Ascending aorta (tissue), 2 donors: ENCODE data around the gene SSBP1. TPM values are rescaled to one million over a fixed set of nuclear protein-coding genes. Genes with fewer than 3 reads are reported as not detected.

Experiments used
- DNase-seq, 2 donors: peaks; one replicate each; pipeline ENCODE4 v3.0.0-alpha.2; 2019; ENCODE audit warnings: low spot score in 2 of 2
- H3K27ac ChIP-seq, 2 donors: fragments of 200-600 bp; sonication (generic); one replicate each; pipeline ENCODE4 v1.5.1; 2016 to 2017; ENCODE audit warnings: mild to moderate bottlenecking in 1 of 2
- H3K27me3 ChIP-seq: fragments of 200-600 bp; sonication (generic); one replicate; pipeline ENCODE4 v1.5.1; 2017
- H3K36me3 ChIP-seq, 2 donors: fragments of 200-600 bp; sonication (generic); one replicate each; pipeline ENCODE4 v1.5.1; 2016
- H3K4me1 ChIP-seq, 2 donors: fragments of 200-600 bp; sonication (generic); one replicate each; pipeline ENCODE4 v1.5.1; 2016 to 2017; ENCODE audit warnings: mild to moderate bottlenecking in 1 of 2
- H3K4me3 ChIP-seq, 2 donors: fragments of 200-600 bp; sonication (generic); one replicate each; pipeline ENCODE4 v1.5.1; 2016 to 2017; ENCODE audit warnings: mild to moderate bottlenecking in 1 of 2
- H3K9me3 ChIP-seq, 2 donors: fragments of 200-600 bp; sonication (generic); one replicate each; pipeline ENCODE4 v1.5.1; 2016
- CTCF ChIP-seq, 3 experiments: fragments of 200-600 bp in 2 of 3; fragments of 450-650 bp in 1 of 3; sonication (generic) in 2 of 3; IDR thresholded peaks; one replicate each; pipeline ENCODE4 v1.5.1; 2016 to 2019; ENCODE audit warnings: antibody characterized with exemption in 3 of 3, mild to moderate bottlenecking in 1 of 3, moderate library complexity in 1 of 3
- intact Hi-C: fragments of 100-400 bp; cut with DNase I; formaldehyde crosslinking; loops from one replicate; pipeline ENCODE4 v1.15.1; 2023
- total RNA-seq: library from RNA; depleted of rRNA; stranded (reverse); fragments of >200 nt; gene quantifications from one replicate; pipeline ENCODE4 v1.1.0, GENCODE V29; 2016

The SSBP1 gene
- total RNA-seq, 1 donor from 2014 or later = 19.2 TPM

GRCh38 chr7:141785706-141786552 is 47.8 kb downstream of the SSBP1 start:
- TF ChIP-seq CTCF (IDR thresholded peaks at IDR 0.05) = peak in 2 of 3 experiments; percentile 30 to 58
- Histone ChIP-seq H3K4me3 (no peak overlapping the region), H3K27ac (no peak overlapping the region), H3K4me1 (no peaks in the 10 kb centered on the region), H3K27me3 (no peaks in the 10 kb centered on the region), H3K9me3 (no peaks in the 10 kb centered on the region), H3K36me3 (peaks cover 0 to 6% of the 10 kb centered on the region in 2 donors)
- DNase-seq = no peak
- intact Hi-C loops = no loop called here

- TF ChIP-seq CTCF (IDR thresholded peaks at IDR 0.05) = no peak
- H3K9me3 ChIP-seq = no peaks in the 10 kb centered on the region
- no peak overlapping the region for H3K4me3 ChIP-seq
- no peaks in the 10 kb centered on the region for H3K27me3 ChIP-seq
- H3K27ac ChIP-seq = no peak overlapping the region
- no peak for DNase-seq
- no peaks in the 10 kb centered on the region for H3K4me1 ChIP-seq
- intact Hi-C loops = no loop called here
- peaks cover 0 to 6% of the 10 kb centered on the region in 2 donors for H3K36me3 ChIP-seq
Observed at GRCh38 chr7:141788296-141788695, 50.1 kb downstream of the SSBP1 start.

GRCh38 chr7:141789917-141790316 is 51.8 kb downstream of the SSBP1 start, which contains the start of gene TAS2R5:
TAS2R5 (plus strand) TSS chr7:141790217; CDS start chr7:141790362, 145 bp downstream.
- Histone ChIP-seq H3K4me1 (no peaks in the 10 kb centered on the region), H3K9me3 (no peaks in the 10 kb centered on the region), H3K36me3 (peaks cover 0 to 6% of the 10 kb centered on the region in 2 donors), H3K27me3 (no peaks in the 10 kb centered on the region), H3K27ac (no peak within 1 kb of the TSS), H3K4me3 (no peak within 1 kb of the TSS)
- TF ChIP-seq CTCF (IDR thresholded peaks at IDR 0.05) = no peak
- intact Hi-C loops = no loop called here
- no peak for DNase-seq

GRCh38 chr7:141792526-141792925 is 54.4 kb downstream of the SSBP1 start:
- H3K4me3 ChIP-seq = no peak overlapping the region
- intact Hi-C loops = no loop called here
- no peaks in the 10 kb centered on the region for H3K4me1 ChIP-seq
- DNase-seq = no peak
- H3K27me3 ChIP-seq = no peaks in the 10 kb centered on the region
- H3K27ac ChIP-seq = no peak overlapping the region
- H3K9me3 ChIP-seq = no peaks in the 10 kb centered on the region
- TF ChIP-seq CTCF (IDR thresholded peaks at IDR 0.05) = no peak
- H3K36me3 ChIP-seq = peaks cover 0 to 6% of the 10 kb centered on the region in 2 donors

Other genes starting within 250 kb of the SSBP1 start
- 16.1 TPM for gene AGK, start 186.9 kb upstream of the SSBP1 start, total RNA-seq
- 10.4 TPM for gene DENND11, start 36.2 kb upstream of the SSBP1 start, total RNA-seq
- gene WEE2, start 30.0 kb upstream of the SSBP1 start, total RNA-seq = not detected
- 6.6 TPM for gene TAS2R3, start 25.7 kb downstream of the SSBP1 start, total RNA-seq
- not detected for gene TAS2R4, start 38.3 kb downstream of the SSBP1 start, total RNA-seq
- gene TAS2R5, start 51.9 kb downstream of the SSBP1 start, total RNA-seq = not detected
- gene PRSS37, start 103.1 kb downstream of the SSBP1 start, total RNA-seq = not detected
- not detected for gene OR9A4, start 178.0 kb downstream of the SSBP1 start, total RNA-seq
- 0.64 TPM for gene CLEC5A, start 208.6 kb downstream of the SSBP1 start, total RNA-seq
- not detected for gene TAS2R38, start 235.4 kb downstream of the SSBP1 start, total RNA-seq